Keratinocyte (primary cell): ENCODE measurements around the gene SYNJ2. TPM values are rescaled to one million over a fixed set of nuclear protein-coding genes. Genes with fewer than 3 reads are reported as not detected.
A peak's percentile ranks its signal among the peaks of the same experiment; 100 is the strongest.

Source experiments
- DNase-seq: peaks from one replicate; pipeline ENCODE4 v3.0.0-alpha.2; 2011; ENCODE audit warnings: low read depth, missing footprints, low spot score
- FAIRE-seq: peaks from 2 replicates; lab custom pipeline; 2011; peaks lifted over from hg19 to GRCh38; lab: Jason Lieb, UNC
- H2AFZ ChIP-seq: 2 replicates; pipeline ENCODE4 v1.6.0; 2012; ENCODE audit warnings: low read length, control low read depth, inconsistent platforms; ENCODE audit not compliant: control insufficient read depth
- H3K27ac ChIP-seq: 2 replicates; pipeline ENCODE4 v1.5.1; 2011; ENCODE audit warnings: low read length; ENCODE audit not compliant: control insufficient read depth, insufficient read depth
- H3K27me3 ChIP-seq: 3 replicates; pipeline ENCODE4 v1.6.0; 2011; ENCODE audit warnings: low read length; ENCODE audit not compliant: control insufficient read depth, insufficient read depth; ENCODE audit errors: extremely low read depth
- H3K36me3 ChIP-seq, 2 experiments: 2 replicates in 1 of 2; 3 replicates in 1 of 2; pipeline ENCODE4 v1.5.1; 2011; ENCODE audit warnings: low read length in 2 of 2, mild to moderate bottlenecking in 1 of 2; ENCODE audit not compliant: control insufficient read depth in 2 of 2, insufficient read depth in 2 of 2; ENCODE audit errors: extremely low read depth in 1 of 2
- H3K4me1 ChIP-seq: 3 replicates; pipeline ENCODE4 v1.5.1; 2011; ENCODE audit warnings: low read length; ENCODE audit not compliant: control insufficient read depth, insufficient read depth; ENCODE audit errors: extremely low read depth
- H3K4me2 ChIP-seq: 3 replicates; pipeline ENCODE4 v1.6.0; 2011; ENCODE audit warnings: low read depth, low read length; ENCODE audit not compliant: control insufficient read depth, insufficient read depth; ENCODE audit errors: extremely low read depth
- H3K4me3 ChIP-seq, 3 experiments: fragments of 200-600 bp in 1 of 3; sonication (generic) in 1 of 3; 2 replicates in 2 of 3; 3 replicates in 1 of 3; pipeline ENCODE4 v1.5.1; 2011 to 2016; ENCODE audit warnings: low read length in 3 of 3, mild to moderate bottlenecking in 3 of 3, control low read depth in 2 of 3, inconsistent platforms in 1 of 3, low read depth in 1 of 3, mixed read lengths in 1 of 3, mixed run types in 1 of 3, moderate library complexity in 1 of 3; ENCODE audit not compliant: control insufficient read depth in 2 of 3, insufficient read depth in 2 of 3; ENCODE audit errors: extremely low read depth in 1 of 3
- H3K79me2 ChIP-seq: 2 replicates; pipeline ENCODE4 v1.6.0; 2012; ENCODE audit warnings: low read length; ENCODE audit not compliant: control insufficient read depth, insufficient read depth
- H3K9ac ChIP-seq: 3 replicates; pipeline ENCODE4 v1.6.0; 2011; ENCODE audit warnings: low read length; ENCODE audit not compliant: control insufficient read depth, insufficient read depth; ENCODE audit errors: extremely low read depth
- H3K9me1 ChIP-seq: 3 replicates; pipeline ENCODE4 v1.6.0; 2011; ENCODE audit warnings: low read length; ENCODE audit not compliant: control insufficient read depth, insufficient read depth; ENCODE audit errors: extremely low read depth
- H3K9me3 ChIP-seq: 2 replicates; pipeline ENCODE4 v1.5.1; 2012; ENCODE audit warnings: low read depth, low read length; ENCODE audit not compliant: control insufficient read depth
- H4K20me1 ChIP-seq: 3 replicates; pipeline ENCODE4 v1.6.0; 2011; ENCODE audit warnings: low read length; ENCODE audit not compliant: control insufficient read depth, insufficient read depth; ENCODE audit errors: extremely low read depth
- CTCF ChIP-seq, 3 experiments: IDR thresholded peaks in 1 of 3; conservative IDR thresholded peaks in 1 of 3; optimal IDR thresholded peaks in 1 of 3; 2 replicates in 2 of 3; 3 replicates in 1 of 3; pipeline versions ENCODE3 to v1.5.1; 2011; ENCODE audit warnings: low read length in 3 of 3, mild to moderate bottlenecking in 3 of 3, moderate library complexity in 2 of 3, control low read depth in 1 of 3, inconsistent platforms in 1 of 3; ENCODE audit not compliant: insufficient read depth in 2 of 3; ENCODE audit errors: extremely low read depth in 1 of 3
- EZH2 ChIP-seq: IDR thresholded peaks from one replicate; pipeline ENCODE4 v1.6.1; 2012; ENCODE audit warnings: inconsistent platforms, mild to moderate bottlenecking, low read length, moderate library complexity
- dilution Hi-C: fragments of 300-500 bp; cut with MboI; formaldehyde crosslinking; loops from one replicate; pipeline ENCODE4 v1.7.0; 2020; ENCODE audit warnings: low sequenced_read_pairs; ENCODE audit not compliant: extremely low pct_ligation_motif_present
- polyA plus RNA-seq, 5 experiments: library from polyadenylated mRNA; depleted of rRNA in 3 of 5; stranded (reverse) in 3 of 5; stranded (forward) in 1 of 5; unstranded in 1 of 5; fragments of >200 nt; gene quantifications; 1 replicate in 1 of 5; 2 replicates in 3 of 5; 3 replicates in 1 of 5; pipeline versions ENCODE4 v1.2.1 to v1.2.3, GENCODE V29; 2011 to 2012; ENCODE audit warnings: missing spikeins in 2 of 5, low read depth in 1 of 5, low replicate concordance in 1 of 5

The SYNJ2 gene
- polyA plus RNA-seq, 1 donor (not counting 4 experiments of a cell fraction or from before 2014, with no cell fraction given) = 8.6 TPM

GRCh38 chr6:158061361-158061708, 79.7 kb downstream of the SYNJ2 start:
- H3K4me1 ChIP-seq = peaks cover 36% of the 10 kb centered on the region
- FAIRE-seq (no peak), DNase-seq (no peak)
- TF ChIP-seq EZH2 (no peak), CTCF (optimal IDR thresholded peaks at IDR 0.05 in 1 of 3, IDR thresholded peaks at IDR 0.05 in 1 of 3, conservative IDR thresholded peaks at IDR 0.05 in 1 of 3; ENCODE audit: extremely low read depth in 1 of 3, insufficient read depth in 2 of 3, low read length in 3 of 3) (no peak)
- no peak overlapping the region for H3K4me3 ChIP-seq
- no peaks in the 10 kb centered on the region for H3K9me3 ChIP-seq
- dilution Hi-C loops = no loop called here
- no peaks in the 10 kb centered on the region for H3K27me3 ChIP-seq
- H3K9ac ChIP-seq = no peak overlapping the region
- no peaks in the 10 kb centered on the region for H3K79me2 ChIP-seq
- peak overlapping the region; percentile 90 for H3K27ac ChIP-seq
- H2AFZ ChIP-seq = no peak overlapping the region
- H4K20me1 ChIP-seq = no peaks in the 10 kb centered on the region
- H3K4me2 ChIP-seq = no peak overlapping the region
- H3K36me3 ChIP-seq = peaks cover 2 to 6% of the 10 kb centered on the region in 2 experiments
- no peaks in the 10 kb centered on the region for H3K9me1 ChIP-seq

GRCh38 chr6:158061709-158062461, 80.2 kb downstream of the SYNJ2 start:
- H3K4me3 ChIP-seq = no peak overlapping the region
- no peaks in the 10 kb centered on the region for H3K9me3 ChIP-seq
- dilution Hi-C loops = no loop called here
- TF ChIP-seq EZH2 (no peak), CTCF (optimal IDR thresholded peaks at IDR 0.05 in 1 of 3, IDR thresholded peaks at IDR 0.05 in 1 of 3, conservative IDR thresholded peaks at IDR 0.05 in 1 of 3; ENCODE audit: extremely low read depth in 1 of 3, insufficient read depth in 2 of 3, low read length in 3 of 3) (no peak)
- H3K27ac ChIP-seq = no peak overlapping the region
- H3K36me3 ChIP-seq = peaks cover 2 to 3% of the 10 kb centered on the region in 2 experiments
- no peak overlapping the region for H2AFZ ChIP-seq
- H4K20me1 ChIP-seq = no peaks in the 10 kb centered on the region
- DNase-seq = no peak
- H3K79me2 ChIP-seq = no peaks in the 10 kb centered on the region
- H3K4me2 ChIP-seq = no peak overlapping the region
- no peak overlapping the region for H3K9ac ChIP-seq
- peaks cover 31% of the 10 kb centered on the region for H3K4me1 ChIP-seq
- H3K27me3 ChIP-seq = no peaks in the 10 kb centered on the region
- FAIRE-seq = no peak
- H3K9me1 ChIP-seq = no peaks in the 10 kb centered on the region
